SU-DHL-6 (cell line): Measurements from ENCODE around the gene CTNNBIP1.

Source experiments
- H2AFZ ChIP-seq: fragments of 200-600 bp; sonication (generic); 2 replicates; pipeline ENCODE4 v1.6.1; 2014; ENCODE audit warnings: low read depth, mild to moderate bottlenecking, moderate library complexity, mixed read lengths, antibody characterized with exemption, low read length; ENCODE audit not compliant: severe bottlenecking
- H3F3A ChIP-seq: fragments of 200-600 bp; shearing (Covaris generic); 2 replicates; pipeline ENCODE4 v1.6.0; 2016; ENCODE audit warnings: antibody characterized with exemption, mild to moderate bottlenecking; ENCODE audit not compliant: insufficient read depth
- H3K27ac ChIP-seq: fragments of 200-600 bp; sonication (generic); 2 replicates; pipeline ENCODE4 v1.5.1; 2016; ENCODE audit warnings: low read depth, mild to moderate bottlenecking, low read length, moderate library complexity, mixed read lengths
- H3K27me3 ChIP-seq: fragments of 200-600 bp; sonication (generic), shearing (Covaris generic); 2 replicates; pipeline ENCODE4 v1.6.0; 2014; ENCODE audit warnings: mild to moderate bottlenecking, low read length
- H3K36me3 ChIP-seq: fragments of 200-600 bp; sonication (generic); 2 replicates; pipeline ENCODE4 v1.6.1; 2014; ENCODE audit warnings: mild to moderate bottlenecking, low read length, mixed read lengths
- H3K4me2 ChIP-seq: fragments of 300-600, 200-600 bp; shearing (Covaris generic), sonication (generic); 2 replicates; pipeline ENCODE4 v1.6.0; 2014; ENCODE audit warnings: low read length, low read depth, mild to moderate bottlenecking; ENCODE audit not compliant: poor library complexity, severe bottlenecking
- H3K4me3 ChIP-seq: fragments of 200-600 bp; sonication (generic); 2 replicates; pipeline ENCODE4 v1.5.1; 2014; ENCODE audit warnings: antibody characterized with exemption, low read length, mild to moderate bottlenecking, mixed read lengths; ENCODE audit not compliant: insufficient read depth, poor library complexity, severe bottlenecking
- H3K79me2 ChIP-seq: fragments of 200-600 bp; sonication (generic); 2 replicates; pipeline ENCODE4 v1.6.1; 2014; ENCODE audit warnings: mild to moderate bottlenecking, low read length, moderate library complexity; ENCODE audit not compliant: insufficient read depth
- H3K9ac ChIP-seq: fragments of 200-600 bp; sonication (generic); 2 replicates; pipeline ENCODE4 v1.7.0; 2014; ENCODE audit warnings: mild to moderate bottlenecking, low read length
- H3K9me2 ChIP-seq: fragments of 200-600 bp; sonication (generic); replicated peaks from 2 replicates; pipeline ENCODE4 v1.6.1; 2014; ENCODE audit warnings: low read length; ENCODE audit not compliant: insufficient read depth
- H3K9me3 ChIP-seq: fragments of 200-600 bp; sonication (generic); 2 replicates; pipeline ENCODE4 v1.6.1; 2014; ENCODE audit warnings: low read length, mixed read lengths; ENCODE audit not compliant: insufficient read depth
- H4K20me1 ChIP-seq: fragments of 200-600 bp; sonication (generic); 2 replicates; pipeline ENCODE4 v1.6.1; 2014; ENCODE audit warnings: low read depth, mild to moderate bottlenecking, antibody characterized with exemption, low read length, moderate library complexity, mixed read lengths
- CTCF ChIP-seq: fragments of 200-600 bp; sonication (generic); IDR thresholded peaks from one replicate; pipeline ENCODE4 v1.5.1; 2017; ENCODE audit warnings: antibody characterized with exemption, mild to moderate bottlenecking, low read length, moderate library complexity; ENCODE audit not compliant: insufficient read depth, poor library complexity, severe bottlenecking
- EZH2phosphoT487 ChIP-seq: fragments of 200-600 bp; sonication (generic), shearing (Covaris generic); conservative IDR thresholded peaks from 2 replicates; pipeline ENCODE4 v1.6.1; 2018; ENCODE audit warnings: mild to moderate bottlenecking, antibody characterized with exemption, low read length, moderate library complexity, mixed read lengths

Gene CTNNBIP1

GRCh38 chr1:9870572-9870971 lies 39.5 kb downstream of the CTNNBIP1 start:
- Histone ChIP-seq H3K9ac (no peak overlapping the region), H3K9me2 (no peaks in the 10 kb centered on the region), H3K27ac (no peak overlapping the region), H3K4me2 (no peak overlapping the region), H3K9me3 (no peaks in the 10 kb centered on the region), H3K79me2 (no peaks in the 10 kb centered on the region), H2AFZ (no peak overlapping the region), H3K27me3 (no peaks in the 10 kb centered on the region), H4K20me1 (no peaks in the 10 kb centered on the region), H3K36me3 (no peaks in the 10 kb centered on the region), H3K4me3 (no peak overlapping the region), H3F3A (peaks cover 11% of the 10 kb centered on the region)
- no peak for TF ChIP-seq EZH2phosphoT487
- no peak for TF ChIP-seq CTCF

GRCh38 chr1:9869831-9870251 lies 40.2 kb downstream of the CTNNBIP1 start:
- Histone ChIP-seq H4K20me1 (no peaks in the 10 kb centered on the region), H3K4me2 (no peak overlapping the region), H3K9me2 (no peaks in the 10 kb centered on the region), H3K27me3 (no peaks in the 10 kb centered on the region), H3K9ac (no peak overlapping the region), H3K79me2 (no peaks in the 10 kb centered on the region), H3F3A (peaks cover 17% of the 10 kb centered on the region), H3K4me3 (no peak overlapping the region), H3K36me3 (no peaks in the 10 kb centered on the region), H2AFZ (no peak overlapping the region), H3K27ac (no peak overlapping the region), H3K9me3 (no peaks in the 10 kb centered on the region)
- no peak for TF ChIP-seq CTCF
- no peak for TF ChIP-seq EZH2phosphoT487

DNA sequence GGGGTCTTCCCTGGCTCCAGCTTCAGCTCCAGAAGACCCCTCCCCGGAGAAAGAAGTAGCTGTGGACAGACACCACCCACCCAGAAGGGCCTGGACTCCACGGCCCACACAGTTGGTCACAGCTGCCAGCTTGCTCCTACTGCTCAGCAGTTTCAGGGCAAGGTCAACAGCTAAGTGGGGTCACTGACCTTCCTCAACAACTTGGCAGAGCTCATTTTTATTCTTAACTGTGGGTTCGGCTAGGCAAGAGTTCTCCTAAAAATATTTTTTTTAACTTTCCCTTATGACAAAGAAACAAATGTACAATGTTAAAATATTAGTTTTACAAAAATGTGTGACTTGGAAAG lies 41.9 kb downstream of the CTNNBIP1 start:
- Histone ChIP-seq H3K4me2 (no peak overlapping the region), H3K27me3 (no peaks in the 10 kb centered on the region), H3K9me3 (no peaks in the 10 kb centered on the region), H3K9me2 (no peaks in the 10 kb centered on the region), H3F3A (peaks cover 29% of the 10 kb centered on the region), H3K36me3 (no peaks in the 10 kb centered on the region), H3K27ac (no peak overlapping the region), H3K79me2 (no peaks in the 10 kb centered on the region), H3K4me3 (no peak overlapping the region), H4K20me1 (no peaks in the 10 kb centered on the region), H3K9ac (no peak overlapping the region), H2AFZ (no peak overlapping the region)
- TF ChIP-seq EZH2phosphoT487 (no peak), CTCF (no peak)
